WTC11 (cell line): Measurements from ENCODE around the gene ASIC2. TPM values are rescaled to one million over a fixed set of nuclear protein-coding genes. Genes with fewer than 3 reads are reported as not detected.

Source experiments
- ATAC-seq: fragments of 200-7000 bp; cut with Tn5 transposase; 2 replicates; pipeline ENCODE4 v1.10.0; 2021; ENCODE audit warnings: mild to moderate bottlenecking, moderate library complexity
- CTCF ChIA-PET: fragments of 300-600 bp; sonication (Branson Sonifier 250); formaldehyde crosslinking; loops from one replicate; lab custom pipeline; 2021; ENCODE audit warnings: antibody characterized with exemption; lab: Charles Lee
- POLR2A ChIA-PET: fragments of 350-600 bp; sonication (Branson Sonifier 250); formaldehyde crosslinking; loops from one replicate; lab custom pipeline; 2021; ENCODE audit warnings: antibody characterized with exemption; lab: Charles Lee
- DNase-seq: peaks from one replicate; pipeline ENCODE4 v3.0.0; 2021; ENCODE audit warnings: low spot score
- H3K27ac Mint-ChIP-seq: 2 replicates; pipeline ENCODE4 v1.8.0; 2021; ENCODE audit warnings: mixed read lengths
- H3K27me3 Mint-ChIP-seq: 2 replicates; pipeline ENCODE4 v1.8.0; 2021; ENCODE audit warnings: low read depth, mild to moderate bottlenecking, moderate library complexity, mixed read lengths
- H3K36me3 Mint-ChIP-seq: 2 replicates; pipeline ENCODE4 v1.8.0; 2021; ENCODE audit warnings: mixed read lengths
- H3K4me1 Mint-ChIP-seq: 2 replicates; pipeline ENCODE4 v1.8.0; 2022; ENCODE audit warnings: mixed read lengths
- H3K4me3 Mint-ChIP-seq: 2 replicates; pipeline ENCODE4 v1.8.0; 2021; ENCODE audit warnings: mild to moderate bottlenecking, moderate library complexity, mixed read lengths
- H3K9me3 Mint-ChIP-seq: 2 replicates; pipeline ENCODE4 v1.8.0; 2021; ENCODE audit warnings: mixed read lengths
- AFF4 ChIP-seq: sonication (generic); formaldehyde crosslinking; IDR thresholded peaks from 2 replicates; pipeline ENCODE4 v1.8.1; 2023; ENCODE audit warnings: mild to moderate bottlenecking, missing genetic modification reagents, borderline replicate concordance
- ATF1 ChIP-seq: sonication (generic); formaldehyde crosslinking; IDR thresholded peaks from 2 replicates; pipeline ENCODE4 v1.8.1; 2023; ENCODE audit warnings: mild to moderate bottlenecking, moderate library complexity, missing genetic modification reagents
- CREB1 ChIP-seq: sonication (generic); formaldehyde crosslinking; IDR thresholded peaks from 2 replicates; pipeline ENCODE4 v1.8.0; 2023; ENCODE audit warnings: mild to moderate bottlenecking, missing genetic modification reagents
- FOXJ3 ChIP-seq: sonication (generic); formaldehyde crosslinking; IDR thresholded peaks from 2 replicates; pipeline ENCODE4 v1.9.0; 2021; ENCODE audit warnings: missing genetic modification reagents, mild to moderate bottlenecking, borderline replicate concordance
- FOXP1 ChIP-seq: sonication (generic); formaldehyde crosslinking; IDR thresholded peaks from 2 replicates; pipeline ENCODE4 v1.8.0; 2022; ENCODE audit warnings: missing genetic modification reagents, mild to moderate bottlenecking, moderate library complexity, borderline replicate concordance
- GRHL2 ChIP-seq: fragments of 250-450 bp; sonication (Bioruptor Pico); IDR thresholded peaks from 2 replicates; pipeline ENCODE4 v1.8.0; 2022; ENCODE audit warnings: mild to moderate bottlenecking, moderate library complexity; ENCODE audit not compliant: insufficient replicate concordance, severe bottlenecking
- JAZF1 ChIP-seq: fragments of 250-450 bp; sonication (Bioruptor Pico); IDR thresholded peaks from 2 replicates; pipeline ENCODE4 v1.9.0; 2021; ENCODE audit warnings: moderate library complexity, mild to moderate bottlenecking, inconsistent platforms
- NFATC4 ChIP-seq: fragments of 250-450 bp; sonication (Bioruptor Pico); IDR thresholded peaks from 2 replicates; pipeline ENCODE4 v1.9.0; 2021; ENCODE audit warnings: mild to moderate bottlenecking
- NFE2L1 ChIP-seq: sonication (generic); formaldehyde crosslinking; IDR thresholded peaks from 2 replicates; pipeline ENCODE4 v1.8.1; 2023; ENCODE audit warnings: missing genetic modification reagents
- NR2C2 ChIP-seq: sonication (generic); formaldehyde crosslinking; IDR thresholded peaks from 2 replicates; pipeline ENCODE4 v1.8.0; 2022; ENCODE audit warnings: mild to moderate bottlenecking, missing genetic modification reagents
- OVOL2 ChIP-seq: fragments of 250-450 bp; sonication (Bioruptor Pico); IDR thresholded peaks from 2 replicates; pipeline ENCODE4 v1.9.0; 2021; ENCODE audit warnings: mild to moderate bottlenecking, borderline replicate concordance
- PRRX2 ChIP-seq: fragments of 250-450 bp; sonication (Bioruptor Pico); IDR thresholded peaks from 2 replicates; pipeline ENCODE4 v1.8.0; 2021; ENCODE audit warnings: mild to moderate bottlenecking
- ZNF317 ChIP-seq: sonication (generic); formaldehyde crosslinking; IDR thresholded peaks from 2 replicates; pipeline ENCODE4 v1.8.1; 2023; ENCODE audit warnings: low read depth, mild to moderate bottlenecking, moderate library complexity, missing genetic modification reagents, borderline replicate concordance
- ZNF671 ChIP-seq: fragments of 250-450 bp; sonication (Bioruptor Pico); IDR thresholded peaks from 2 replicates; pipeline ENCODE4 v1.8.0; 2021; ENCODE audit warnings: mild to moderate bottlenecking
- total RNA-seq: library from RNA; stranded (reverse); gene quantifications from 3 replicates; pipeline ENCODE4 v1.2.3, GENCODE V29; 2021
- TF ChIP-seq, protein P1 (sequence below): sonication (generic); formaldehyde crosslinking; IDR thresholded peaks from 2 replicates; pipeline ENCODE4 v1.8.0; 2022; ENCODE audit warnings: mild to moderate bottlenecking, missing genetic modification reagents
- TF ChIP-seq, protein P2 (sequence below): sonication (generic); formaldehyde crosslinking; IDR thresholded peaks from 2 replicates; pipeline ENCODE4 v1.8.0; 2023; ENCODE audit warnings: mild to moderate bottlenecking, missing genetic modification reagents
- TF ChIP-seq, protein P3 (sequence below): sonication (generic); formaldehyde crosslinking; IDR thresholded peaks from 2 replicates; pipeline ENCODE4 v1.8.1; 2022; ENCODE audit warnings: mild to moderate bottlenecking, missing genetic modification reagents, moderate library complexity, borderline replicate concordance
- TF ChIP-seq, protein P4 (sequence below): sonication (generic); formaldehyde crosslinking; IDR thresholded peaks from 2 replicates; pipeline ENCODE4 v1.8.1; 2023; ENCODE audit warnings: mild to moderate bottlenecking, missing genetic modification reagents

Gene ASIC2
- total RNA-seq, 1 experiment from 2014 or later = 2.7 TPM

GRCh38 chr17:33073416-33073815 is 219.7 kb downstream of the ASIC2 start:
- Mint-ChIP-seq H3K36me3 (no peaks in the 10 kb centered on the region), H3K27ac (no peak overlapping the region), H3K4me1 (peaks cover 2% of the 10 kb centered on the region; the same call in 1 of the 2 replicates), H3K27me3 (peaks cover 21% of the 10 kb centered on the region), H3K4me3 (no peak overlapping the region), H3K9me3 (peaks cover 10% of the 10 kb centered on the region)
- no peak for ATAC-seq
- POLR2A ChIA-PET = no interaction called here
- DNase-seq = no peak
- CTCF ChIA-PET = interaction anchor here (1.2 kb wide), 1 partner anchor 35 kb away, joined by 3 read pairs; no protein-coding TSS in a partner anchor
- no peak for TF ChIP-seq CREB1
- TF ChIP-seq, protein P1, sequence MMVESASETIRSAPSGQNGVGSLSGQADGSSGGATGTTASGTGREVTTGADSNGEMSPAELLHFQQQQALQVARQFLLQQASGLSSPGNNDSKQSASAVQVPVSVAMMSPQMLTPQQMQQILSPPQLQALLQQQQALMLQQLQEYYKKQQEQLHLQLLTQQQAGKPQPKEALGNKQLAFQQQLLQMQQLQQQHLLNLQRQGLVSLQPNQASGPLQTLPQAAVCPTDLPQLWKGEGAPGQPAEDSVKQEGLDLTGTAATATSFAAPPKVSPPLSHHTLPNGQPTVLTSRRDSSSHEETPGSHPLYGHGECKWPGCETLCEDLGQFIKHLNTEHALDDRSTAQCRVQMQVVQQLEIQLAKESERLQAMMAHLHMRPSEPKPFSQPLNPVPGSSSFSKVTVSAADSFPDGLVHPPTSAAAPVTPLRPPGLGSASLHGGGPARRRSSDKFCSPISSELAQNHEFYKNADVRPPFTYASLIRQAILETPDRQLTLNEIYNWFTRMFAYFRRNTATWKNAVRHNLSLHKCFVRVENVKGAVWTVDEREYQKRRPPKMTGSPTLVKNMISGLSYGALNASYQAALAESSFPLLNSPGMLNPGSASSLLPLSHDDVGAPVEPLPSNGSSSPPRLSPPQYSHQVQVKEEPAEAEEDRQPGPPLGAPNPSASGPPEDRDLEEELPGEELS (CRISPR knock-in tag) = no peak
- TF ChIP-seq, protein P2, sequence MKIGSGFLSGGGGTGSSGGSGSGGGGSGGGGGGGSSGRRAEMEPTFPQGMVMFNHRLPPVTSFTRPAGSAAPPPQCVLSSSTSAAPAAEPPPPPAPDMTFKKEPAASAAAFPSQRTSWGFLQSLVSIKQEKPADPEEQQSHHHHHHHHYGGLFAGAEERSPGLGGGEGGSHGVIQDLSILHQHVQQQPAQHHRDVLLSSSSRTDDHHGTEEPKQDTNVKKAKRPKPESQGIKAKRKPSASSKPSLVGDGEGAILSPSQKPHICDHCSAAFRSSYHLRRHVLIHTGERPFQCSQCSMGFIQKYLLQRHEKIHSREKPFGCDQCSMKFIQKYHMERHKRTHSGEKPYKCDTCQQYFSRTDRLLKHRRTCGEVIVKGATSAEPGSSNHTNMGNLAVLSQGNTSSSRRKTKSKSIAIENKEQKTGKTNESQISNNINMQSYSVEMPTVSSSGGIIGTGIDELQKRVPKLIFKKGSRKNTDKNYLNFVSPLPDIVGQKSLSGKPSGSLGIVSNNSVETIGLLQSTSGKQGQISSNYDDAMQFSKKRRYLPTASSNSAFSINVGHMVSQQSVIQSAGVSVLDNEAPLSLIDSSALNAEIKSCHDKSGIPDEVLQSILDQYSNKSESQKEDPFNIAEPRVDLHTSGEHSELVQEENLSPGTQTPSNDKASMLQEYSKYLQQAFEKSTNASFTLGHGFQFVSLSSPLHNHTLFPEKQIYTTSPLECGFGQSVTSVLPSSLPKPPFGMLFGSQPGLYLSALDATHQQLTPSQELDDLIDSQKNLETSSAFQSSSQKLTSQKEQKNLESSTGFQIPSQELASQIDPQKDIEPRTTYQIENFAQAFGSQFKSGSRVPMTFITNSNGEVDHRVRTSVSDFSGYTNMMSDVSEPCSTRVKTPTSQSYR (CRISPR knock-in tag) = no peak
- no peak for TF ChIP-seq NFATC4 (CRISPR knock-in tag)
- no peak for TF ChIP-seq ATF1
- TF ChIP-seq FOXP1 (CRISPR knock-in tag) = no peak
- TF ChIP-seq GRHL2 (CRISPR knock-in tag) = no peak
- TF ChIP-seq AFF4 (CRISPR knock-in tag) = no peak
- TF ChIP-seq PRRX2 (CRISPR knock-in tag) = no peak
- TF ChIP-seq JAZF1 (CRISPR knock-in tag) = no peak
- no peak for TF ChIP-seq FOXJ3 (CRISPR knock-in tag)
- TF ChIP-seq ZNF317 (CRISPR knock-in tag) = no peak
- TF ChIP-seq, protein P3, sequence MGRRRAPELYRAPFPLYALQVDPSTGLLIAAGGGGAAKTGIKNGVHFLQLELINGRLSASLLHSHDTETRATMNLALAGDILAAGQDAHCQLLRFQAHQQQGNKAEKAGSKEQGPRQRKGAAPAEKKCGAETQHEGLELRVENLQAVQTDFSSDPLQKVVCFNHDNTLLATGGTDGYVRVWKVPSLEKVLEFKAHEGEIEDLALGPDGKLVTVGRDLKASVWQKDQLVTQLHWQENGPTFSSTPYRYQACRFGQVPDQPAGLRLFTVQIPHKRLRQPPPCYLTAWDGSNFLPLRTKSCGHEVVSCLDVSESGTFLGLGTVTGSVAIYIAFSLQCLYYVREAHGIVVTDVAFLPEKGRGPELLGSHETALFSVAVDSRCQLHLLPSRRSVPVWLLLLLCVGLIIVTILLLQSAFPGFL (CRISPR knock-in tag) = no peak
- TF ChIP-seq OVOL2 (CRISPR knock-in tag) = no peak
- TF ChIP-seq, protein P4, sequence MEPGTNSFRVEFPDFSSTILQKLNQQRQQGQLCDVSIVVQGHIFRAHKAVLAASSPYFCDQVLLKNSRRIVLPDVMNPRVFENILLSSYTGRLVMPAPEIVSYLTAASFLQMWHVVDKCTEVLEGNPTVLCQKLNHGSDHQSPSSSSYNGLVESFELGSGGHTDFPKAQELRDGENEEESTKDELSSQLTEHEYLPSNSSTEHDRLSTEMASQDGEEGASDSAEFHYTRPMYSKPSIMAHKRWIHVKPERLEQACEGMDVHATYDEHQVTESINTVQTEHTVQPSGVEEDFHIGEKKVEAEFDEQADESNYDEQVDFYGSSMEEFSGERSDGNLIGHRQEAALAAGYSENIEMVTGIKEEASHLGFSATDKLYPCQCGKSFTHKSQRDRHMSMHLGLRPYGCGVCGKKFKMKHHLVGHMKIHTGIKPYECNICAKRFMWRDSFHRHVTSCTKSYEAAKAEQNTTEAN (CRISPR knock-in tag) = no peak
- TF ChIP-seq ZNF671 = no peak
- no peak for TF ChIP-seq NFE2L1
- TF ChIP-seq NR2C2 = no peak
